Activated naive CD8-positive, alpha-beta T cell treated with anti-CD3 and anti-CD28 coated beads, Interleukin-2, amount 50 U/mL, for 24 hours (primary cell): ENCODE results near the gene CXCL13.
"Not testable (repeated sequence)": the region's sequence is repeated elsewhere in the genome, so short reads cannot be mapped to it uniquely, and the experiment has no call there.

ENCODE experiments used
- ATAC-seq: fragments of 150-1000 bp; cut with Tn5 transposase; one replicate; pipeline ENCODE4 v1.10.0; 2021
- DNase-seq: peaks from one replicate; pipeline ENCODE4 v3.0.0; 2021
- H3K27ac Mint-ChIP-seq: one replicate; pipeline ENCODE4 v1.8.0; 2021; ENCODE audit warnings: mild to moderate bottlenecking, mixed read lengths
- H3K27me3 Mint-ChIP-seq: one replicate; pipeline ENCODE4 v1.8.0; 2021; ENCODE audit warnings: mixed read lengths
- H3K36me3 Mint-ChIP-seq: one replicate; pipeline ENCODE4 v1.8.0; 2021; ENCODE audit warnings: low read depth, mixed read lengths
- H3K4me1 Mint-ChIP-seq: one replicate; pipeline ENCODE4 v1.8.0; 2021; ENCODE audit warnings: mixed read lengths
- H3K4me3 Mint-ChIP-seq: one replicate; pipeline ENCODE4 v1.8.0; 2021; ENCODE audit warnings: mild to moderate bottlenecking, moderate library complexity, mixed read lengths
- H3K9me3 Mint-ChIP-seq: one replicate; pipeline ENCODE4 v1.8.0; 2021; ENCODE audit warnings: mixed read lengths

Gene CXCL13

GRCh38 chr4:77623091-77623490 is 17.5 kb downstream of the CXCL13 start:
- ATAC-seq: no peak
- Mint-ChIP-seq H3K4me3 (no peak overlapping the region), H3K9me3 (no peaks in the 10 kb centered on the region), H3K27me3 (peaks cover 21% of the 10 kb centered on the region), H3K4me1 (peaks cover 6% of the 10 kb centered on the region), H3K36me3 (no peaks in the 10 kb centered on the region), H3K27ac (no peak overlapping the region)
- no peak for DNase-seq

GRCh38 chr4:77624213-77624612 is 18.6 kb downstream of the CXCL13 start:
- no peak overlapping the region for H3K4me3 Mint-ChIP-seq
- H3K27me3 Mint-ChIP-seq: peaks cover 16% of the 10 kb centered on the region
- H3K27ac Mint-ChIP-seq: no peak overlapping the region
- no peaks in the 10 kb centered on the region for H3K36me3 Mint-ChIP-seq
- no peaks in the 10 kb centered on the region for H3K4me1 Mint-ChIP-seq
- DNase-seq (no peak), ATAC-seq (no peak)
- H3K9me3 Mint-ChIP-seq: no peaks in the 10 kb centered on the region

- peaks cover 9% of the 10 kb centered on the region for H3K4me1 Mint-ChIP-seq
Measured at GRCh38 chr4:77625485-77625884, 19.9 kb downstream of the CXCL13 start.

GRCh38 chr4:77629885-77630284 is 24.3 kb downstream of the CXCL13 start:
- Mint-ChIP-seq H3K27ac (no peak overlapping the region), H3K4me3 (no peak overlapping the region), H3K27me3 (no peaks in the 10 kb centered on the region), H3K4me1 (peaks cover 9% of the 10 kb centered on the region), H3K9me3 (no peaks in the 10 kb centered on the region), H3K36me3 (no peaks in the 10 kb centered on the region)
- DNase-seq (no peak), ATAC-seq (peak; percentile 42)

More at GRCh38 chr4:77625485-77625884, 19.9 kb downstream of the CXCL13 start:
- H3K27me3 Mint-ChIP-seq: peaks cover 6% of the 10 kb centered on the region
- H3K27ac Mint-ChIP-seq: no peak overlapping the region
- no peak overlapping the region for H3K4me3 Mint-ChIP-seq
- H3K36me3 Mint-ChIP-seq: no peaks in the 10 kb centered on the region
- no peaks in the 10 kb centered on the region for H3K9me3 Mint-ChIP-seq
- DNase-seq (no peak), ATAC-seq (no peak)

GRCh38 chr4:77631276-77631675 is 25.7 kb downstream of the CXCL13 start:
- no peaks in the 10 kb centered on the region for H3K36me3 Mint-ChIP-seq
- H3K4me3 Mint-ChIP-seq: no peak overlapping the region
- DNase-seq (no peak), ATAC-seq (no peak)
- no peaks in the 10 kb centered on the region for H3K9me3 Mint-ChIP-seq
- no peak overlapping the region for H3K27ac Mint-ChIP-seq
- H3K27me3 Mint-ChIP-seq: no peaks in the 10 kb centered on the region
- peaks cover 9% of the 10 kb centered on the region for H3K4me1 Mint-ChIP-seq

GRCh38 chr4:77634132-77634785 is 28.6 kb downstream of the CXCL13 start:
- ATAC-seq (no peak), DNase-seq (no peak)
- H3K36me3 Mint-ChIP-seq: no peaks in the 10 kb centered on the region
- H3K4me3 Mint-ChIP-seq: no peak overlapping the region
- H3K4me1 Mint-ChIP-seq: peaks cover 9% of the 10 kb centered on the region
- no peaks in the 10 kb centered on the region for H3K27me3 Mint-ChIP-seq
- H3K27ac Mint-ChIP-seq: no peak overlapping the region
- H3K9me3 Mint-ChIP-seq: peaks cover 14% of the 10 kb centered on the region

GRCh38 chr4:77635246-77635645 is 29.6 kb downstream of the CXCL13 start:
- H3K4me3 Mint-ChIP-seq: no peak overlapping the region
- DNase-seq: no peak
- H3K27me3 Mint-ChIP-seq: no peaks in the 10 kb centered on the region
- peaks cover 14% of the 10 kb centered on the region for H3K9me3 Mint-ChIP-seq
- ATAC-seq: no peak
- no peaks in the 10 kb centered on the region for H3K36me3 Mint-ChIP-seq
- H3K27ac Mint-ChIP-seq: no peak overlapping the region
- H3K4me1 Mint-ChIP-seq: no peaks in the 10 kb centered on the region

- no peaks in the 10 kb centered on the region for H3K36me3 Mint-ChIP-seq
- no peaks in the 10 kb centered on the region for H3K4me1 Mint-ChIP-seq
- ATAC-seq (no peak), DNase-seq (no peak)
- peaks cover 14% of the 10 kb centered on the region for H3K9me3 Mint-ChIP-seq
- H3K4me3 Mint-ChIP-seq: no peak overlapping the region
- no peaks in the 10 kb centered on the region for H3K27me3 Mint-ChIP-seq
- H3K27ac Mint-ChIP-seq: no peak overlapping the region
Measured at GRCh38 chr4:77635876-77636275, 30.3 kb downstream of the CXCL13 start.

- Mint-ChIP-seq H3K27me3 (no peaks in the 10 kb centered on the region), H3K4me1 (no peaks in the 10 kb centered on the region), H3K27ac (no peak overlapping the region), H3K9me3 (peaks cover 14% of the 10 kb centered on the region), H3K36me3 (no peaks in the 10 kb centered on the region), H3K4me3 (no peak overlapping the region)
- DNase-seq (no peak), ATAC-seq (no peak)
Measured at GRCh38 chr4:77636902-77637301, 31.3 kb downstream of the CXCL13 start.

GRCh38 chr4:77644069-77644468 is 38.4 kb downstream of the CXCL13 start:
- not testable (repeated sequence) for H3K36me3 Mint-ChIP-seq, H3K27ac Mint-ChIP-seq, H3K4me3 Mint-ChIP-seq, ATAC-seq, H3K27me3 Mint-ChIP-seq, H3K4me1 Mint-ChIP-seq, DNase-seq
- peaks cover 46% of the 10 kb centered on the region for H3K9me3 Mint-ChIP-seq

GRCh38 chr4:77650787-77651186 is 45.2 kb downstream of the CXCL13 start:
- peaks cover 3% of the 10 kb centered on the region for H3K27me3 Mint-ChIP-seq
- H3K27ac Mint-ChIP-seq: no peak overlapping the region
- no peak overlapping the region for H3K4me3 Mint-ChIP-seq
- ATAC-seq (no peak), DNase-seq (no peak)
- peaks cover 18% of the 10 kb centered on the region for H3K9me3 Mint-ChIP-seq
- H3K36me3 Mint-ChIP-seq: no peaks in the 10 kb centered on the region
- H3K4me1 Mint-ChIP-seq: peaks cover 2% of the 10 kb centered on the region

GRCh38 chr4:77651820-77652219 is 46.2 kb downstream of the CXCL13 start:
- Mint-ChIP-seq H3K27me3 (peaks cover 3% of the 10 kb centered on the region), H3K36me3 (no peaks in the 10 kb centered on the region), H3K27ac (no peak overlapping the region), H3K4me3 (no peak overlapping the region), H3K4me1 (peaks cover 2% of the 10 kb centered on the region), H3K9me3 (peaks cover 10% of the 10 kb centered on the region)
- DNase-seq: no peak
- ATAC-seq: no peak

- Mint-ChIP-seq H3K27ac (no peak overlapping the region), H3K9me3 (peaks cover 8% of the 10 kb centered on the region), H3K36me3 (no peaks in the 10 kb centered on the region), H3K4me3 (no peak overlapping the region), H3K4me1 (peaks cover 2% of the 10 kb centered on the region), H3K27me3 (peaks cover 3% of the 10 kb centered on the region)
- DNase-seq: no peak
- ATAC-seq: no peak
Measured at GRCh38 chr4:77652237-77652897, 46.7 kb downstream of the CXCL13 start.

- Mint-ChIP-seq H3K36me3 (no peaks in the 10 kb centered on the region), H3K9me3 (peaks cover 7% of the 10 kb centered on the region), H3K27me3 (peaks cover 3% of the 10 kb centered on the region), H3K4me3 (no peak overlapping the region), H3K4me1 (peaks cover 2% of the 10 kb centered on the region), H3K27ac (no peak overlapping the region)
- no peak for DNase-seq
- ATAC-seq: no peak
Measured at GRCh38 chr4:77653162-77653758, 47.6 kb downstream of the CXCL13 start.

GRCh38 chr4:77660318-77660717 is 54.7 kb downstream of the CXCL13 start:
- H3K27ac Mint-ChIP-seq, DNase-seq: not testable (repeated sequence)

More at GRCh38 chr4:77660318-77660717, 54.7 kb downstream of the CXCL13 start:
- ATAC-seq, H3K9me3 Mint-ChIP-seq, H3K4me3 Mint-ChIP-seq, H3K36me3 Mint-ChIP-seq, H3K4me1 Mint-ChIP-seq, H3K27me3 Mint-ChIP-seq: not testable (repeated sequence)
